ENCODE measurements around the gene RTN4. TPM values are rescaled to one million over a fixed set of nuclear protein-coding genes. Genes with fewer than 3 reads are reported as not detected.
A peak's percentile ranks its signal among the peaks of the same experiment; 100 is the strongest.

RTN4 gene
- total RNA-seq, 1 donor from 2014 or later = 56.3 TPM

GRCh38 chr2:55049043-55049820 lies 1.0 kb downstream of the RTN4 start:
- ATAC-seq (ENCODE audit: poor library complexity) = peak; percentile 71

GRCh38 chr2:55048508-55049042 lies 1.7 kb downstream of the RTN4 start:
- DNase-seq = no peak
- intact Hi-C loops (cut with DNase I) = no loop called here
- no peak for ATAC-seq (ENCODE audit: poor library complexity)

More at GRCh38 chr2:55049043-55049820, 1.0 kb downstream of the RTN4 start:
- intact Hi-C loops (cut with DNase I) = no loop called here
- DNase-seq = peak; percentile 91

GRCh38 chr2:55047677-55048299 lies 2.5 kb downstream of the RTN4 start:
- DNase-seq (no peak), ATAC-seq (ENCODE audit: poor library complexity) (no peak)
- intact Hi-C loops (cut with DNase I) = no loop called here

DNA sequence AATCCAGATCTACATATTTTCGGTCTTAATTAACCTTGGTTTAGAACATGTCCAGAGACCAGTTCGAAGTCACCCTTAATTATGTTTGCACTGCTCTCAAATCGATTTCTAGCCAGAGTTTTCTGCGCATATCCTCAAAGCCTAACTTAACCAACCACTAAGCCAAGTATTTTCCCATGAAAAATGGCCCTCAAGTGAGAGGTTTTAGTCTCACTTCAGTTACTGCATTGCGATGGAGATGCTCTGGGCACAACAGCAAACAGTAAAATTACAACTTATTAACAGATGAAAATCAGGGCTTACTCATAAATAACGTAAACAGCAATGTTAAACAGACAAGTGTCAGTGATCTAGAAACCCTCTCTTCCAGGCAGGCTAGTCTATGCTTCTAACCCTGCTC lies 4.5 kb downstream of the RTN4 start:
- no peak for DNase-seq
- no peak for ATAC-seq (ENCODE audit: poor library complexity)
- intact Hi-C loops (cut with DNase I) = no loop called here

DNA sequence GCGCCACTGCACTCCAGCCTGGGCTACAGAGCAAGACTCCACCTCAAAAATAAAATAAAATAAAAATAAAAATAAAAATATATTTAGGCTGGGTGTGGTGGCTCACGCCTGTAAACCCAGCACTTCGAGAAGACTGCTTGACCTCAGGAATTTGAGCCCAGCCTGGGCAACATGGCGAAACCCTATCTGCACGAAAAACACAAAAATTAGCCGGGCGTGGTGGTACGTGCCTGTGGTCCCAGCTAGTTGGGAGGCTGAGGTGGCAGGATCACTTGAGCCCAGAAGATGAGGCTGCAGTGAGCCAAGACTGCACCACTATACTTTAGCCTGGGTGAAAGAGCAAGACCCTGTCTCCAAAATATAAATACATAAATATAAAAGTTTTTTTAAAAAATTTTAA lies 6.4 kb downstream of the RTN4 start:
- ATAC-seq (ENCODE audit: poor library complexity) (no peak), DNase-seq (no peak)
- intact Hi-C loops (cut with DNase I) = no loop called here

- ATAC-seq (ENCODE audit: poor library complexity) (no peak), DNase-seq (no peak)
- intact Hi-C loops (cut with DNase I) = no loop called here
These were observed 11.8 kb downstream of the RTN4 start for GRCh38 chr2:55038428-55038827.

DNA sequence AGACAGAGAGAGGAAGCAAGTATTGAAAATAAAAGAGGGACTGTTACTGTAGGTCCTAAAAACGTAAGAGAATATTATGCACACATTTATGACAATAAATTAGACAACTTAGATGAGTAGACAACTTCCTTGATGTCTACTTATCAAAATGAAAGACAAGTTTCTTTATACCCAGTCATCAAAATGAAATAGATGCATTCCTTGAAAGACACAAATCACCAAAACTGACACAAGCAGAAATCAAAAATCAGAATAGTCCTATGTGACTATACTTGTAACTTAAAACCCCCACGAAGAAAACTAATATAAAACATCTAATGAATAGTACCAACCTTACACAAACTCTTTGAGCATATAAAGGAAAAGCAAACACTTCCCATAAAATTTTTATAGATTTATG lies 14.5 kb downstream of the RTN4 start:
- ATAC-seq (ENCODE audit: poor library complexity) (no peak), DNase-seq (no peak)
- intact Hi-C loops (cut with DNase I) = no loop called here

GRCh38 chr2:55033921-55034320 lies 16.3 kb downstream of the RTN4 start:
- intact Hi-C loops (cut with DNase I) = no loop called here
- ATAC-seq (ENCODE audit: poor library complexity) = no peak

DNA sequence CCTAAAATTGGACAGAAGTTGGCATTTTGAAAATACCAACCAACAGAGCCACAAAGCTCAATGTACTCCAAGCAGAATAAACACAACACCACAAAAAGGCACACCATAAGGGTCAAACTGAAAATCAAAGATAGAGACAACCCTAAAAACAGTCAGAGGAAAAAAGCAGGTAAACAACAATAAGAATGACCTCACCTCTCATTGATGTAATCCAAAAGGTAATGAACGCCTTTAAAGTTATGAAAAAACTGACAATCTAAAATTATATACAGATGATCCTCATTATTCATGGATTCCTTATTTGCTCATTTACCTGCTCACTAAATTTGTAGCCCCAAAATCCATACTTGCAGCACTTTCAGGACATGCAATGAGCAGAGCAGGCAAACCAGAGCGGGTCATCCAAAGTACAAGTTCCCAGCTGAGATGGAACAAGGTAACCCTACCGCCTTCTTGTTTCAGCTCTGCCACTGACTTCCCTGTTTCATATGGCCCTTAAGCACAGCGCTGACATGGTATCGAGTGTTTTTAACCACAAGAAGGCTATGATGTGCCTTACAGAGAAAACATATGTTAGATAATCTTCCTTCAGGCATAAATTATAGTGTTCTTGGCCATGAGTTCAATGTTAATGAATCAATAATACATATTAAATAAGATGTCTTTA lies 17.0 kb downstream of the RTN4 start:
- DNase-seq (no peak), ATAC-seq (ENCODE audit: poor library complexity) (no peak)
- intact Hi-C loops (cut with DNase I) = no loop called here

More at GRCh38 chr2:55033921-55034320, 16.3 kb downstream of the RTN4 start:
- DNase-seq = no peak

DNA sequence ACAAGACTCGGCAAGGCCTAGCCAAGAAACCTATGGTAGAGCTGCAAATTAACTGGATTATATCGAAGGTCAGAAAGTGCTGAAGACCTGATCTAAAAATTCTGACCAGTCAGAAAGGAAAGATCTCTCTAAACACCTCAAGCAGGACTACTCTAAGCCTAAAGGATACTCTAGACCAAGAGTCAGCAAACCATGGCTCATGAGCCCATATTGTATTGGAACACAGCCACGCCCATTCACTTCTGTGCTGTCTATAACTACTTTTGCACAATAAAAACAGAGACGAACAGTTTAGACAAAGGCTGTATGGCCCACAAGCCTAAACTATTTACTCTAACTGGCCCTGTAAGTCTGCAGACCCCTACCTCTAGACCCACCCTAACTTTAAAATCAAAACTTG lies 18.7 kb downstream of the RTN4 start:
- DNase-seq = no peak
- intact Hi-C loops (cut with DNase I) = no loop called here
- ATAC-seq (ENCODE audit: poor library complexity) = no peak

- DNase-seq (no peak), ATAC-seq (ENCODE audit: poor library complexity) (no peak)
- intact Hi-C loops (cut with DNase I) = no loop called here
These were observed 19.5 kb downstream of the RTN4 start for GRCh38 chr2:55030766-55031165.

GRCh38 chr2:55029098-55029497 lies 21.2 kb downstream of the RTN4 start:
- no peak for ATAC-seq (ENCODE audit: poor library complexity)
- DNase-seq = no peak
- intact Hi-C loops (cut with DNase I) = no loop called here

- DNase-seq (no peak), ATAC-seq (ENCODE audit: poor library complexity) (no peak)
- intact Hi-C loops (cut with DNase I) = no loop called here
These were observed 23.0 kb downstream of the RTN4 start for GRCh38 chr2:55027226-55027625.

- intact Hi-C loops (cut with DNase I) = no loop called here
- ATAC-seq (ENCODE audit: poor library complexity) (peak; percentile 66), DNase-seq (no peak)
These were observed 24.0 kb downstream of the RTN4 start for GRCh38 chr2:55026202-55026601.

DNA sequence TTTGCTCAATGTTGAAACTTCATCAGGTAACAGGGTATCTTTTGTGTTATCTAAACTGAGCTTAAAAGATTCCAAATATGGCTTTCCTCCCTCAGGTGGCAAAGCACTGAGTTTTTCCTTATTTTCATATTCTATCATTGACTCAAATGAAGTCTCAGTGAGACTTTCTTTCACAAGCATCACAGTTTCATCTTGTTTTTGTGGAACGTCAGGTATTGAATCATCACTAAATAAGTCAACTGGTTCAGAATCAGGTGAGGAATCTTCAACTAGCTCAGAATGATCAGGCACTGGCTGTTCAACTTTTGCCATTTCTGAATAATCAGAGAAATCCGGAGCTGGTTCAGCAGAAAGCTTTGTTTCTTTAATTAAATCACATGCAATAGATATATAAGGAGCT lies 24.6 kb downstream of the RTN4 start:
- intact Hi-C loops (cut with DNase I) = no loop called here
- ATAC-seq (ENCODE audit: poor library complexity) = no peak
- DNase-seq = no peak

DNA sequence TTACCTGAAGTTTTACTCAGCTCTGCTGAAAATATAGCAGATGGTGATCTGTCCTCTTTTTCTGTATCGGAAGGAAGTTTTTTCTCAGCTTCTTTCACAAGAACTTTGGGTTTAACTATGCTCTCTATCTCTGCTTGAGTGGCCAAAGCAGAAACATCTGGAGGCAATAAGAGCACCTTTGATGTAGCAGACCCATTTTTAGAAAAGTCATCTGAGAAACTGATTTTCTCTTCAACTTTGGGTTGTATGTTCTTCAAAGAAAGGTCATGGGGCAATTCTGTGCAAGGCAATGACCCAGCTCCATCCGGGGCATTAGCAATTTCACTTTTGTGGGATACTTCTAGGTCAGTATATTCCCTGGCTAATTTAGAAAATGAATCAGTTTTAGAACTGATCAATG lies 25.2 kb downstream of the RTN4 start:
- ATAC-seq (ENCODE audit: poor library complexity) = no peak
- no peak for DNase-seq
- intact Hi-C loops (cut with DNase I) = no loop called here

GRCh38 chr2:55022476-55022875 lies 27.8 kb downstream of the RTN4 start:
- DNase-seq (no peak), ATAC-seq (ENCODE audit: poor library complexity) (no peak)
- intact Hi-C loops (cut with DNase I) = no loop called here

DNA sequence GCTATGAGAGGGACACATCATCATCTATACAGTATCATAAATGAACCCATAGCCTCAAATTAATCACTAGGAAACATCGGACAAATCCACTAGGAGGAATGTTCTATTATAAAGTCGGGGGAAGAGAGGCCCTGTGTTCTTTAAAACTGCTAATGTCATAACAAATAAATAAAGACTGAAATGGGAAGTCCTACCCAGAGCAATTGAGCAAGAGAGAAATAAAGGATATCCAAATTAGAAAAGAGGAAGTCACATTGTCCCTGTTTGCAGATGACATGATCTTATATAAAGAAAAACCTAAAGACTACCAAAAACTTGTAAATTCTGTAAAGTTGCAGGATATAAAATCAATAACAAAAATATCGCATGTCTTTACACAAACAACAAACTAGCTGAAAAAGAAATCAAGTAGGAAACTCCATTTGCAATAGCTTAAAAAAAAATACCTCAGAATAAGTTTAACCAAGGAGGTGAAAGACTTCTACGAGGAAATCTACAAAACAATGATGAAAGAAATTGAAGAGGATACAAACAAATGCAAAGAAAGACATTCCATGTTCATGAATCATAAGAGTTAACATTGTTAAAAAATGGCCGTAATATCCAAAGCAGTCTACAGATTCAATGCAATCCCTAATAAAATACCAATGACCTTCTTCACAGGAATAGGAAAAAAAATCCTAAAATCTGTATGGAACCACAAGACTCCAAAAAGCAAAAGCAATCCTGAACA lies 30.6 kb downstream of the RTN4 start:
- ATAC-seq (ENCODE audit: poor library complexity) = peak; percentile 50
- no peak for DNase-seq
- intact Hi-C loops (cut with DNase I) = no loop called here

- intact Hi-C loops (cut with DNase I) = no loop called here
- no peak for ATAC-seq (ENCODE audit: poor library complexity)
These were observed 31.6 kb downstream of the RTN4 start for GRCh38 chr2:55018619-55019018.

More at GRCh38 chr2:55018619-55019018, 31.6 kb downstream of the RTN4 start:
- no peak for DNase-seq

All from Right ventricle myocardium superior (tissue), 1 donor.